ENCODE data around the gene RNF11. TPM values are rescaled to one million over a fixed set of nuclear protein-coding genes. Genes with fewer than 3 reads are reported as not detected.

RNF11 gene
- total and polyA plus RNA-seq, 4 donors: 24.1 to 102 (median 48.7) TPM

DNA sequence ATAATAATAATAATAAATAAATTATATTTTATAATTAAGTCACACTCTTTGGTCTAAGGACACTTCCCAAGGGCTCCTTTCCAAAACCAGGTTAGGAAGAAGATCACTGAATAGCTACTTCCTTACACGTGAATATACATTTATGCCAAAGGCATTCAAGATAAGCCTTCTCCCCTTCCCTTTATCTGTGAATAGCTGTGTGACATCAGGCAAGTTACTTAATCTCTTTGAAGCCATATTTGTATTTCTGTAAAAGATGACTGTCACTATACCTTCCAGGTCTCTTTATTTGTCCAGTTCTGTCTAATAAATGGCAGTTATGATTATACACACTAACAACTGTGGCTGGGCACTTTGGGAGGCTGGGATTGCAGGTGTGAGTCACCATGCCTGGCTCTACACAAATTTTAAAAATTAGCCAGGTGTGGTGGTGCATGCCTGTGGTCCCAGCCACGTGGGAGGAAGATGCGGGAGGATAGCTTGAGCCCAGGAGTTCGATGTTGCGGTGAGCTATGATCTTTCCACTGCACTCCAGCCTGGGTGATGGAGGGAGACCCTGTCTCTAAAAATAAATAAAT, 5.5 kb upstream of the RNF11 start:
- TF ChIP-seq EGR1 (IDR thresholded peaks at IDR 0.05; ENCODE audit: low read depth in 2 of 2): no peak
- no peak for TF ChIP-seq JUND (IDR thresholded peaks at IDR 0.05)
- no peak for TF ChIP-seq FOXA2 (IDR thresholded peaks at IDR 0.05)
- TF ChIP-seq, protein P1, sequence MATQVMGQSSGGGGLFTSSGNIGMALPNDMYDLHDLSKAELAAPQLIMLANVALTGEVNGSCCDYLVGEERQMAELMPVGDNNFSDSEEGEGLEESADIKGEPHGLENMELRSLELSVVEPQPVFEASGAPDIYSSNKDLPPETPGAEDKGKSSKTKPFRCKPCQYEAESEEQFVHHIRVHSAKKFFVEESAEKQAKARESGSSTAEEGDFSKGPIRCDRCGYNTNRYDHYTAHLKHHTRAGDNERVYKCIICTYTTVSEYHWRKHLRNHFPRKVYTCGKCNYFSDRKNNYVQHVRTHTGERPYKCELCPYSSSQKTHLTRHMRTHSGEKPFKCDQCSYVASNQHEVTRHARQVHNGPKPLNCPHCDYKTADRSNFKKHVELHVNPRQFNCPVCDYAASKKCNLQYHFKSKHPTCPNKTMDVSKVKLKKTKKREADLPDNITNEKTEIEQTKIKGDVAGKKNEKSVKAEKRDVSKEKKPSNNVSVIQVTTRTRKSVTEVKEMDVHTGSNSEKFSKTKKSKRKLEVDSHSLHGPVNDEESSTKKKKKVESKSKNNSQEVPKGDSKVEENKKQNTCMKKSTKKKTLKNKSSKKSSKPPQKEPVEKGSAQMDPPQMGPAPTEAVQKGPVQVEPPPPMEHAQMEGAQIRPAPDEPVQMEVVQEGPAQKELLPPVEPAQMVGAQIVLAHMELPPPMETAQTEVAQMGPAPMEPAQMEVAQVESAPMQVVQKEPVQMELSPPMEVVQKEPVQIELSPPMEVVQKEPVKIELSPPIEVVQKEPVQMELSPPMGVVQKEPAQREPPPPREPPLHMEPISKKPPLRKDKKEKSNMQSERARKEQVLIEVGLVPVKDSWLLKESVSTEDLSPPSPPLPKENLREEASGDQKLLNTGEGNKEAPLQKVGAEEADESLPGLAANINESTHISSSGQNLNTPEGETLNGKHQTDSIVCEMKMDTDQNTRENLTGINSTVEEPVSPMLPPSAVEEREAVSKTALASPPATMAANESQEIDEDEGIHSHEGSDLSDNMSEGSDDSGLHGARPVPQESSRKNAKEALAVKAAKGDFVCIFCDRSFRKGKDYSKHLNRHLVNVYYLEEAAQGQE (IDR thresholded peaks at IDR 0.05): no peak
- no peak for TF ChIP-seq SP1 (IDR thresholded peaks at IDR 0.05)
- no peak for TF ChIP-seq YY1 (IDR thresholded peaks at IDR 0.05)
- Histone ChIP-seq H3K4me3 (ENCODE audit: low read depth in 1 of 3, low read length in 3 of 3) (no peak overlapping the region), H3K9me3 (ENCODE audit: control insufficient read depth in 4 of 4, low read length in 3 of 4) (no peaks in the 10 kb centered on the region), H3K27ac (ENCODE audit: low read depth in 1 of 2, low read length in 2 of 2) (no peak overlapping the region), H3K9ac (ENCODE audit: low read depth in 1 of 2, low read length in 2 of 2) (no peak overlapping the region), H3K27me3 (ENCODE audit: control insufficient read depth in 4 of 4, insufficient read depth in 4 of 4, low read length in 3 of 4) (no peaks in the 10 kb centered on the region), H3K4me1 (ENCODE audit: control insufficient read depth in 4 of 4, insufficient read depth in 4 of 4, low read length in 3 of 4) (peaks cover 0 to 8% (median 3%) of the 10 kb centered on the region in 4 donors), H3K36me3 (ENCODE audit: control insufficient read depth in 4 of 4, insufficient read depth in 3 of 4, low read depth in 1 of 4, low read length in 3 of 4) (no peaks in the 10 kb centered on the region)
- WGBS: 94% methylated on average over 5 of the region's 5 CpGs
- no peak for DNase-seq (ENCODE audit: low spot score)

DNA sequence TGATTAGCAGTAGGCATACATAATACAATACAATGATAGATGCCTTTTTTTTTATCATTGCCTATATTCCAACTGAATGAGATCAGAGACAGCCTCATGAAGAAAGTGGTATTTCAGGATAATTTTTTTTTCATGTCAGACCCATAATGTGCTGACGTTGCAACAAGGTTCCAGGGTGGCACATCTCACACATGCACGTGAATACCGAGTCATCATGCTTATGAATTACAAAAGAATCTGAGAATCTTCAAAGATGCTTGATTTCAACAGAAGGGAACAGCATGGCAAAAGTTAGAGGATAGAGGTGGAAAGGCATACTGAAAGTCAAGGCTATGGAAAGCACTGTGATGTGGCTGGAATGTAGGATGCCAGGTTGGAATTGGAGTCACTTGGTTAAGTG, 5.0 kb upstream of the RNF11 start:
- Histone ChIP-seq H3K4me3 (ENCODE audit: low read depth in 1 of 3, low read length in 3 of 3) (no peak overlapping the region), H3K9me3 (ENCODE audit: control insufficient read depth in 4 of 4, low read length in 3 of 4) (no peaks in the 10 kb centered on the region), H3K27ac (ENCODE audit: low read depth in 1 of 2, low read length in 2 of 2) (no peak overlapping the region), H3K36me3 (ENCODE audit: control insufficient read depth in 4 of 4, insufficient read depth in 3 of 4, low read depth in 1 of 4, low read length in 3 of 4) (no peaks in the 10 kb centered on the region), H3K9ac (ENCODE audit: low read depth in 1 of 2, low read length in 2 of 2) (no peak overlapping the region), H3K27me3 (ENCODE audit: control insufficient read depth in 4 of 4, insufficient read depth in 4 of 4, low read length in 3 of 4) (no peaks in the 10 kb centered on the region), H3K4me1 (ENCODE audit: control insufficient read depth in 4 of 4, insufficient read depth in 4 of 4, low read length in 3 of 4) (peaks cover 0 to 9% (median 4%) of the 10 kb centered on the region in 4 donors)
- DNase-seq (ENCODE audit: low spot score): no peak
- no peak for TF ChIP-seq ZBTB33 (IDR thresholded peaks at IDR 0.05)
- no peak for TF ChIP-seq EGR1 (IDR thresholded peaks at IDR 0.05; ENCODE audit: low read depth in 2 of 2)
- no peak for TF ChIP-seq HNF4A (conservative IDR thresholded peaks at IDR 0.05)
- TF ChIP-seq HNF4G (IDR thresholded peaks at IDR 0.05): no peak
- TF ChIP-seq FOXA2 (IDR thresholded peaks at IDR 0.05): no peak
- no peak for TF ChIP-seq CTCF (IDR thresholded peaks at IDR 0.05; ENCODE audit: low read depth, low read length, missing input control)
- no peak for TF ChIP-seq TAF1 (conservative IDR thresholded peaks at IDR 0.05)
- TF ChIP-seq YY1 (IDR thresholded peaks at IDR 0.05): no peak
- TF ChIP-seq RXRA (IDR thresholded peaks at IDR 0.05): no peak
- 87% methylated on average over 3 of the region's 3 CpGs for WGBS
